DOHH2 (cell line): ENCODE measurements around the gene HERC2.

Source experiments
- CTCF ChIP-seq: fragments of 200-600 bp; sonication (generic); IDR thresholded peaks from one replicate; pipeline ENCODE4 v1.5.1; 2014; ENCODE audit warnings: antibody characterized with exemption, mild to moderate bottlenecking, low read depth, low read length; ENCODE audit not compliant: poor library complexity, severe bottlenecking
- EZH2phosphoT487 ChIP-seq: fragments of 200-600 bp; sonication (generic); IDR thresholded peaks from 2 replicates; pipeline ENCODE4 v1.6.1; 2017; ENCODE audit warnings: borderline replicate concordance, mild to moderate bottlenecking, antibody characterized with exemption, low read length, moderate library complexity, mixed read lengths

- no peak for TF ChIP-seq CTCF
- TF ChIP-seq EZH2phosphoT487: no peak
These were observed 197.1 kb downstream of the HERC2 start for GRCh38 chr15:28124841-28125240.
